SK-N-SH (cell line): Measurements from ENCODE around the gene PLXNB1. TPM values are rescaled to one million over a fixed set of nuclear protein-coding genes. Genes with fewer than 3 reads are reported as not detected.

Experiments
- CTCF ChIA-PET: fragments of 300-600, 350-600 bp; formaldehyde crosslinking; extraction: SDS; loops from one replicate; lab custom pipeline; 2021; lab: Yijun Ruan, JAX
- POLR2A ChIA-PET: fragments of 350-600 bp; sonication (Branson Sonifier 250); formaldehyde crosslinking; extraction: SDS; loops from one replicate; lab custom pipeline; 2020; ENCODE audit warnings: antibody characterized with exemption, inconsistent platforms; lab: Yijun Ruan, JAX
- DNase-seq: peaks from one replicate; pipeline ENCODE4 v3.0.0; 2012
- H2AFZ ChIP-seq: fragments of 200-600 bp; sonication (generic); 2 replicates; pipeline ENCODE4 v1.8.1; 2016; ENCODE audit warnings: antibody characterized with exemption, mild to moderate bottlenecking, low read depth
- H3F3A ChIP-seq: fragments of 200-600 bp; sonication (generic); replicated peaks from 2 replicates; pipeline ENCODE3; 2016; ENCODE audit warnings: antibody characterized with exemption, mild to moderate bottlenecking; ENCODE audit not compliant: insufficient read depth
- H3K27ac ChIP-seq, 2 experiments: fragments of 200-500 bp in 1 of 2; fragments of 200-600 bp in 1 of 2; sonication (Bioruptor generic) in 1 of 2; sonication (generic), shearing (Covaris generic) in 1 of 2; 2 replicates each; pipeline versions ENCODE4 v1.5.1 to v1.6.1; 2014 to 2016; ENCODE audit warnings: low read depth in 2 of 2, inconsistent platforms in 1 of 2, low read length in 1 of 2, mild to moderate bottlenecking in 1 of 2, mixed read lengths in 1 of 2
- H3K27me3 ChIP-seq: fragments of 200-600 bp; sonication (generic), shearing (Covaris generic); 2 replicates; pipeline ENCODE4 v1.6.1; 2016; ENCODE audit warnings: mixed run types; ENCODE audit not compliant: insufficient read depth
- H3K36me3 ChIP-seq, 2 experiments: fragments of 200-500 bp in 1 of 2; fragments of 200-600 bp in 1 of 2; sonication (Bioruptor generic) in 1 of 2; sonication (generic) in 1 of 2; replicated peaks in 1 of 2; 2 replicates each; pipeline versions ENCODE3 to v1.5.1; 2014 to 2016; ENCODE audit warnings: low read length in 1 of 2, mild to moderate bottlenecking in 1 of 2; ENCODE audit not compliant: insufficient read depth in 2 of 2, control insufficient read depth in 1 of 2
- H3K4me1 ChIP-seq, 2 experiments: fragments of 200-500 bp in 1 of 2; fragments of 200-600 bp in 1 of 2; sonication (Bioruptor generic) in 1 of 2; sonication (generic), shearing (Covaris generic) in 1 of 2; 2 replicates each; pipeline versions ENCODE4 v1.5.1 to v1.6.1; 2014 to 2016; ENCODE audit warnings: low read depth in 1 of 2, low read length in 1 of 2, mixed run types in 1 of 2; ENCODE audit not compliant: insufficient read depth in 2 of 2, control insufficient read depth in 1 of 2
- H3K4me2 ChIP-seq: fragments of 200-600 bp; sonication (generic), shearing (Covaris generic); 2 replicates; pipeline ENCODE4 v1.6.1; 2017; ENCODE audit warnings: mixed run types
- H3K4me3 ChIP-seq, 2 experiments: fragments of 200-500 bp in 1 of 2; fragments of 200-600 bp in 1 of 2; sonication (Bioruptor generic) in 1 of 2; sonication (generic), shearing (Covaris generic) in 1 of 2; 2 replicates each; pipeline versions ENCODE4 v1.5.1 to v1.8.1; 2014 to 2016; ENCODE audit warnings: low read depth in 2 of 2, inconsistent platforms in 1 of 2, low read length in 1 of 2, mild to moderate bottlenecking in 1 of 2, mixed read lengths in 1 of 2, moderate library complexity in 1 of 2
- H3K79me2 ChIP-seq: fragments of 200-600 bp; sonication (generic); 2 replicates; pipeline ENCODE4 v1.8.1; 2017; ENCODE audit warnings: mild to moderate bottlenecking; ENCODE audit not compliant: insufficient read depth
- H3K9ac ChIP-seq: fragments of 200-600 bp; sonication (generic); 2 replicates; pipeline ENCODE4 v1.6.1; 2017; ENCODE audit warnings: mixed run types
- H3K9me2 ChIP-seq: fragments of 200-600 bp; sonication (generic); 2 replicates; pipeline ENCODE4 v1.6.1; 2017; ENCODE audit warnings: mixed run types
- H3K9me3 ChIP-seq: fragments of 200-600 bp; sonication (generic); 2 replicates; pipeline ENCODE4 v1.6.1; 2017; ENCODE audit warnings: mixed run types, mild to moderate bottlenecking, moderate library complexity
- H4K20me1 ChIP-seq: fragments of 200-600 bp; sonication (generic); 2 replicates; pipeline ENCODE4 v1.6.1; 2017; ENCODE audit warnings: mild to moderate bottlenecking, mixed run types; ENCODE audit not compliant: insufficient read depth
- FOXM1 ChIP-seq: IDR thresholded peaks from 2 replicates; pipeline ENCODE4 v1.4.0; 2012; ENCODE audit warnings: low read depth, mild to moderate bottlenecking
- GATA2 ChIP-seq: sonication (generic); formaldehyde crosslinking; IDR thresholded peaks from 2 replicates; pipeline ENCODE4 v1.5.0; 2020; ENCODE audit warnings: mild to moderate bottlenecking, missing genetic modification reagents
- MXI1 ChIP-seq: IDR thresholded peaks from 2 replicates; pipeline ENCODE4 v1.6.1; 2012; ENCODE audit warnings: mild to moderate bottlenecking, low read depth, low read length, improper control_type of control experiment
- RXRA ChIP-seq: IDR thresholded peaks from 2 replicates; pipeline ENCODE4 v1.4.0; 2012; ENCODE audit warnings: low read depth, mild to moderate bottlenecking, borderline replicate concordance
- TAF1 ChIP-seq: IDR thresholded peaks from 2 replicates; pipeline ENCODE4 v1.6.1; 2012; ENCODE audit warnings: low read depth, mild to moderate bottlenecking, low read length, moderate library complexity, borderline replicate concordance
- TEAD4 ChIP-seq: IDR thresholded peaks from 2 replicates; pipeline ENCODE4 v1.4.0; 2012; ENCODE audit warnings: mild to moderate bottlenecking, borderline replicate concordance; ENCODE audit not compliant: insufficient read depth
- WGBS: methylation state at CpG from one replicate; pipeline ENCODE4 v1.1.6; 2017; ENCODE audit warnings: low lambda C conversion rate; 5-methylcytosine and 5-hydroxymethylcytosine counted together
- polyA plus RNA-seq, 3 experiments: library from polyadenylated mRNA; depleted of rRNA; stranded (reverse); fragments of >200 nt; gene quantifications; 2 replicates each; pipeline ENCODE4 v1.2.3, GENCODE V29; 2012
- TF ChIP-seq, protein P1 (sequence below): IDR thresholded peaks from 2 replicates; pipeline ENCODE4; 2012

The PLXNB1 gene
- polyA plus RNA-seq, 1 of the 3 experiments (the other 2 are of a cell fraction): 39.8 TPM

DNA sequence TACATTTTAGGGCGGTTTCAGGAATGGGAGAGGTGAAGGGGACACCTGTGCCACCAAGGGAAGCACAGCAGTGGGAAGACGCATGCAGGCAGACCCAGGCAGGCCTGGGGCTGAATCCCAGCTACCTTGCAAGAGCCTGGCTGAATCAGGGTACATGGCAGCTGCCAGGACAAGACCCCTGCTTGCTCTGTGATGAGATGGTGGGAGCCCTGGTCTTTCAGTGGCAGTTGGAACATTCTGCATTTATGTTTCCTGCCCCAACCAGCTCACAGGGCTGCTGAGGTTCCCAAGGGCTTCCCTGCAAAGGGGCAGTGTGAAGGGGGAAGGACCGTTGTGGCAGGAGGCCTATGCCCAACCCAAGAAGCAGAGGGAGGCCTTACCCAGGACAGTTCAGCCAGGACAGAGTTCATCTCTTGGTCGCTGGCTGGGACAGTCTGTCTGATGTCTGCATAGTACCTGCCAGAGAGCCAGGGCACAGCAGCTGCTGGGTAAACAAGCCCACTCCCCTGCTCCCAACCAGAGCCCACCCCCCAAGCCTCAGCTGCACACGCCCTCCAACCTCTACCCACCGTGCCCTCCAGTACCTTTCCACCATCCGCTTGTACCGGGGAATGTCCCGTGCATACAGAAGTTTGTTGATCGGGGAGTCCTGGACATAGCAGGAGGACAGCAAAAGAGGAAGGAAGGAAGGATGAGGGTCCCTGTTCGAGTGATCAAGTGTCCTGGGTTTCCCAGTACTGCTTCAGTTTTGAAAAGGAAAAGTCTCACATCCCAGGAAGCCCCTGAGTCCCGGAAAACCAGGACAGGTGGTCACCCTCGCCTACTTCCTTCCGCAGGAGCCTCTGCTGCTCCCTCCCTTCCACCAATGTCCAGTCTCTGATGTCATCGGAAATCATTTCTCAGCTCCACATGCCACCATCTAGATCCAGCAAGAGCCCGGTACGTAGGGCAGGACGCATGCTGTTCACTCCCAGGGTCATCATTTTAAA lies 23.1 kb downstream of the PLXNB1 start:
- H3K27ac ChIP-seq: no peak overlapping the region
- no peak overlapping the region for H3K9ac ChIP-seq
- no peaks in the 10 kb centered on the region for H3K79me2 ChIP-seq
- no peaks in the 10 kb centered on the region for H3K9me2 ChIP-seq
- peak; percentile 9 for DNase-seq
- 91% methylated on average over 17 of the region's 18 CpGs for WGBS
- CTCF ChIA-PET: interaction anchor here (1.1 to 15.6 kb wide), 3 partner anchors 25 to 133 kb away, joined by 4 to 399 read pairs (median 7); partner anchors contain the start of gene PLXNB1
- H3K4me3 ChIP-seq: no peak overlapping the region
- H3F3A ChIP-seq: peaks cover 8% of the 10 kb centered on the region
- POLR2A ChIA-PET: no interaction called here
- no peak overlapping the region for H2AFZ ChIP-seq
- no peak for TF ChIP-seq FOXM1
- no peak for TF ChIP-seq TEAD4
- H3K4me1 ChIP-seq: peaks cover 0 to 3% of the 10 kb centered on the region in 2 experiments; a peak in 1 of 4 replicates
- H3K27me3 ChIP-seq: no peaks in the 10 kb centered on the region
- H3K9me3 ChIP-seq: no peaks in the 10 kb centered on the region
- H4K20me1 ChIP-seq: no peaks in the 10 kb centered on the region
- peaks cover 0 to 48% of the 10 kb centered on the region in 2 experiments for H3K36me3 ChIP-seq
- no peak overlapping the region for H3K4me2 ChIP-seq

DNA sequence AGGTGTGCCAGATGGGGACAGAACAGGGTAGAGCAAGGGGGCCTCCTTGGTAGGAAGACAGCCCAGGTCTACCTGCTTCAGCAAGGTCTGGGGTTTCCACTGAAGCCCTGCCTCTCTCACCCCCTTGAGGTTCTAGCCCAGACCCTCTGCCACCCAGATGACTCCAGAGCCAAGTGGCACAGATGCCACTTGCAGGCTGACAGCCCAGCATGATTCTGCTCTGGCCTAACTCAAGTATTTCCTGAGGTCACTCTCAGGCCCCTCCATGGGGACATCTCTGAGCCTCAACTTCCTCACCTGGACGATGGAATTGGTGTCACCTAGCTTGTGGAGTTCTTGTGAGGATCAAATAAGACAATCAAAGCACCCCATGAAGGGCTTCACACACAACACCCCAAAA lies 23.9 kb downstream of the PLXNB1 start:
- Histone ChIP-seq H3K4me2 (no peak overlapping the region), H3K9me3 (no peaks in the 10 kb centered on the region), H2AFZ (no peak overlapping the region), H3K79me2 (no peaks in the 10 kb centered on the region), H3K4me1 (peaks cover 0 to 6% of the 10 kb centered on the region in 2 experiments; a peak in 1 of 4 replicates), H3K36me3 (peaks cover 0 to 45% of the 10 kb centered on the region in 2 experiments), H4K20me1 (no peaks in the 10 kb centered on the region), H3K9ac (no peak overlapping the region), H3K9me2 (no peaks in the 10 kb centered on the region), H3K4me3 (no peak overlapping the region), H3K27me3 (no peaks in the 10 kb centered on the region), H3F3A (peaks cover 12% of the 10 kb centered on the region), H3K27ac (no peak overlapping the region)
- CTCF ChIA-PET: interaction anchor here (15.6 kb wide), 1 partner anchor 25 kb away, joined by 399 read pairs; the partner anchor contains the start of gene PLXNB1
- no peak for DNase-seq
- POLR2A ChIA-PET: no interaction called here
- TF ChIP-seq TAF1: no peak
- no peak for TF ChIP-seq TEAD4
- TF ChIP-seq, protein P1, sequence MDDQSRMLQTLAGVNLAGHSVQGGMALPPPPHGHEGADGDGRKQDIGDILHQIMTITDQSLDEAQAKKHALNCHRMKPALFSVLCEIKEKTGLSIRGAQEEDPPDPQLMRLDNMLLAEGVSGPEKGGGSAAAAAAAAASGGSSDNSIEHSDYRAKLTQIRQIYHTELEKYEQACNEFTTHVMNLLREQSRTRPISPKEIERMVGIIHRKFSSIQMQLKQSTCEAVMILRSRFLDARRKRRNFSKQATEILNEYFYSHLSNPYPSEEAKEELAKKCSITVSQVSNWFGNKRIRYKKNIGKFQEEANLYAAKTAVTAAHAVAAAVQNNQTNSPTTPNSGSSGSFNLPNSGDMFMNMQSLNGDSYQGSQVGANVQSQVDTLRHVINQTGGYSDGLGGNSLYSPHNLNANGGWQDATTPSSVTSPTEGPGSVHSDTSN: no peak
- TF ChIP-seq FOXM1: no peak
- TF ChIP-seq MXI1: no peak
- TF ChIP-seq GATA2 (CRISPR knock-in tag): no peak
- no peak for TF ChIP-seq RXRA
- WGBS: 83% methylated on average over 1 of the region's 1 CpG
